Ovary (tissue), 3 donors: Measurements from ENCODE around the gene MAN1C1.

Source experiments
- POLR2A ChIP-seq: fragments of 450-650 bp; IDR thresholded peaks from one replicate; pipeline ENCODE4 v1.6.1; 2017; ENCODE audit warnings: antibody characterized with exemption, mild to moderate bottlenecking, moderate library complexity
- TF ChIP-seq, protein P1 (sequence below), 3 donors: fragments of 450-650 bp in 2 of 3; fragments of 200-600 bp in 1 of 3; IDR thresholded peaks; one replicate each; pipeline versions ENCODE4 v1.5.1 to v1.8.0; 2016 to 2022; ENCODE audit warnings: antibody characterized with exemption in 3 of 3, mild to moderate bottlenecking in 1 of 3
- donor health status: DM: no; HTN: no; CAD: no.

DNA sequence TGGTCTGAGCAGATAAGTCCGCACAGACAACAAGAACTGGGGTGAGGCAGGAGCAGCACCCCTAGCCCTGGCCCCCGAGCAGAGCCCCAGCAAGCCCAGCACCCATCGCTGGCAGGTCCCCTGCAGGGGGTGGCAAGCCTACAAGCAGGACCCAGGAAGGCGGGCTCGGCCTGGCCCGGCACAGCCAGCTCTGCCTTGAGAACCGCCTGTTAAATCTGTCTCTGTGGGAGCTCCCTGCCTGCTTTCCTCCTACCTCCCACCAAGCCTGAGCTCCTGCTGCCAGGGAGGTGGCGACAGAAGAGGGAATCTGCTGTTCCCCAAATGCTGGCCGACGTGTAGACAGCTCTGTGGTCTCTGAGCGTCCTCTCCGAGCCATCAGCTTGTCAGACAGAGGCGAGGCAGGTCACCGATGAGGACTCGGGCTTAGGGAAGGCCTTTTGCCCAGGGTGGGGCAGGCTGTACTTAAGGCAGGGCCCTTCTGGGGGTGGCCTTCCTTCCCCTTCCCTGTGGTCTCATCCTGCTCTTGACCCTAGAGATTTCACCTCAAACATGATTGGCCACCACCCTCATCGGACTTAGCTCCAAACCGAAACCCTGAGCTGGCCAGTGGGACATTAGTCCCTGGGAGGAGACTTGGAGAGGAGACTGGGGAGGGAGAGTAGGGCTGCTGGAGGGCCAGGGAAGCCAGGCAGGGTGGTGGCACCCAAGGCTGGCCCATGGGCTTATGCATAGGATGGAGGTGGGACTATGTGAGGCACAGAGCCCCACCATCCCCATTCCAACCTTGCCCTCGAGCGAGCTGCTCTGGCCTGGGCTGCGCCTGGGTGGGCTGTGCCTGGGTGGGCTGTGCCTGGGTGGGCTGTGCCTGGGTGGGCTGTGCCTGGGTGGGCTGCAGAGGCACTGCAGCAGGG lies 191.1 kb downstream of the MAN1C1 start:
- no peak for TF ChIP-seq POLR2A
- TF ChIP-seq, protein P1, sequence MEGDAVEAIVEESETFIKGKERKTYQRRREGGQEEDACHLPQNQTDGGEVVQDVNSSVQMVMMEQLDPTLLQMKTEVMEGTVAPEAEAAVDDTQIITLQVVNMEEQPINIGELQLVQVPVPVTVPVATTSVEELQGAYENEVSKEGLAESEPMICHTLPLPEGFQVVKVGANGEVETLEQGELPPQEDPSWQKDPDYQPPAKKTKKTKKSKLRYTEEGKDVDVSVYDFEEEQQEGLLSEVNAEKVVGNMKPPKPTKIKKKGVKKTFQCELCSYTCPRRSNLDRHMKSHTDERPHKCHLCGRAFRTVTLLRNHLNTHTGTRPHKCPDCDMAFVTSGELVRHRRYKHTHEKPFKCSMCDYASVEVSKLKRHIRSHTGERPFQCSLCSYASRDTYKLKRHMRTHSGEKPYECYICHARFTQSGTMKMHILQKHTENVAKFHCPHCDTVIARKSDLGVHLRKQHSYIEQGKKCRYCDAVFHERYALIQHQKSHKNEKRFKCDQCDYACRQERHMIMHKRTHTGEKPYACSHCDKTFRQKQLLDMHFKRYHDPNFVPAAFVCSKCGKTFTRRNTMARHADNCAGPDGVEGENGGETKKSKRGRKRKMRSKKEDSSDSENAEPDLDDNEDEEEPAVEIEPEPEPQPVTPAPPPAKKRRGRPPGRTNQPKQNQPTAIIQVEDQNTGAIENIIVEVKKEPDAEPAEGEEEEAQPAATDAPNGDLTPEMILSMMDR (IDR thresholded peaks at IDR 0.05) = no peak
